Measurements from ENCODE around the gene EPG5. TPM values are rescaled to one million over a fixed set of nuclear protein-coding genes. Genes with fewer than 3 reads are reported as not detected.

EPG5 gene
- total and polyA plus RNA-seq, 2 donors from 2014 or later = 4.8 to 32.5 TPM

DNA sequence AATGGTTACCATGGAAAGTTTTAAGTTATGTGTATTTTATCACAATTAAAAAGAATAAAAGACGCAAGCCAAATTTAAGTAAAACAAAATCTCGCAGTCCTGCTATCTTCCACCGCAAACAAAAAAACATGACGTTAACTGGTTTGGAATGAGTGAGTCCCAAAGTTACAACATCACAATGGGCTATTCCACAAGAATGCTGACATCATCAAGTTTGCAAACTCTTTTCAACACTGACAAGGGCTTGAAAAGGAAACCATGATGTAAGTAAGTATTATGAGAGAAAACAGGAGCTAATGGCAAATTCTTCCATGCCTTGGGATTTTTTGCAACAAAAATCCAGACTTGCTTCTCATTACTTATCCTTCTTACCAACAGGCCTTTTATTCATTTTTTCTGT is 110.6 kb downstream of the EPG5 start:
- Histone ChIP-seq H3K27ac (ENCODE audit: low read depth in 2 of 2, low read length in 2 of 2) (no peak overlapping the region), H3K4me3 (ENCODE audit: low read length in 3 of 3) (no peak overlapping the region), H3K4me1 (ENCODE audit: control insufficient read depth in 2 of 3, insufficient read depth in 2 of 3, low read depth in 1 of 3, low read length in 3 of 3) (peaks cover 0 to 2% (median 0%) of the 10 kb centered on the region in 3 donors), H3K36me3 (ENCODE audit: control insufficient read depth in 2 of 3, insufficient read depth in 3 of 3, low read length in 3 of 3) (peaks cover 2 to 67% (median 48%) of the 10 kb centered on the region in 3 donors), H3K27me3 (ENCODE audit: control insufficient read depth, insufficient read depth, low read length) (no peaks in the 10 kb centered on the region), H3K9me3 (ENCODE audit: control insufficient read depth in 2 of 3, insufficient read depth in 1 of 3, low read length in 3 of 3) (no peaks in the 10 kb centered on the region), H3K9ac (ENCODE audit: low read length in 3 of 3) (no peak overlapping the region)
- intact Hi-C loops (cut with DNase I) = no loop called here
- DNase-seq (no peak), FAIRE-seq (no peak)
- TF ChIP-seq, protein P1, sequence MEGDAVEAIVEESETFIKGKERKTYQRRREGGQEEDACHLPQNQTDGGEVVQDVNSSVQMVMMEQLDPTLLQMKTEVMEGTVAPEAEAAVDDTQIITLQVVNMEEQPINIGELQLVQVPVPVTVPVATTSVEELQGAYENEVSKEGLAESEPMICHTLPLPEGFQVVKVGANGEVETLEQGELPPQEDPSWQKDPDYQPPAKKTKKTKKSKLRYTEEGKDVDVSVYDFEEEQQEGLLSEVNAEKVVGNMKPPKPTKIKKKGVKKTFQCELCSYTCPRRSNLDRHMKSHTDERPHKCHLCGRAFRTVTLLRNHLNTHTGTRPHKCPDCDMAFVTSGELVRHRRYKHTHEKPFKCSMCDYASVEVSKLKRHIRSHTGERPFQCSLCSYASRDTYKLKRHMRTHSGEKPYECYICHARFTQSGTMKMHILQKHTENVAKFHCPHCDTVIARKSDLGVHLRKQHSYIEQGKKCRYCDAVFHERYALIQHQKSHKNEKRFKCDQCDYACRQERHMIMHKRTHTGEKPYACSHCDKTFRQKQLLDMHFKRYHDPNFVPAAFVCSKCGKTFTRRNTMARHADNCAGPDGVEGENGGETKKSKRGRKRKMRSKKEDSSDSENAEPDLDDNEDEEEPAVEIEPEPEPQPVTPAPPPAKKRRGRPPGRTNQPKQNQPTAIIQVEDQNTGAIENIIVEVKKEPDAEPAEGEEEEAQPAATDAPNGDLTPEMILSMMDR (IDR thresholded peaks at IDR 0.05; ENCODE audit: borderline replicate concordance, extremely low read depth, insufficient read depth) = no peak

DNA sequence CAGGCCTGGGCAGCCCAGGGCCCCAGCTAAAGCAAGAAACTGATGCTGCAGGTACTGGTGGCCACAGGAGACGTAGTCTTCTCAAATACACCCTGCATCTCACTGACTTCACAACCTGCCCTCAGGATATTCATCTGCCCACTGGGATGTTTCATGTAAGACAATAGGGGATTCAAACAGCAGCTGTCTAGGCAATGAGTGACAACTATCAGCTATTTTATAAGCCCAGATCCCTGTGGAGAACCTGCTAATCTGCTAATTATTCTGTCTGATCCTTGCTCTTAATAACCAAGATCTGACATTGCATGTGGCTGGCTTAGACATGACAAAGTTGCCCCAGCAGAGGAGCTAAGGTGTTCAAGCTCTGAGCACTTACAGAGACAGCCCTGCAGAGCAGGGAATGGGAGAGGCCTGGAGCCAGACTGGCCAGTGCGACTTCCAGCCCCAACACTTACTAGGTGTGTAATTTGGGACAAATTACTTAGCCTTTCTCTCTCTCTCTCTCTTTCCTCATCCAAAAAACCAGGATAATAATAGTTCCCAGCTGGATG is 113.0 kb downstream of the EPG5 start:
- intact Hi-C loops (cut with DNase I) = no loop called here
- Histone ChIP-seq H3K4me1 (ENCODE audit: control insufficient read depth in 2 of 3, insufficient read depth in 2 of 3, low read depth in 1 of 3, low read length in 3 of 3) (peaks cover 0 to under 1% (median 0%) of the 10 kb centered on the region in 3 donors), H3K36me3 (ENCODE audit: control insufficient read depth in 2 of 3, insufficient read depth in 3 of 3, low read length in 3 of 3) (peaks cover 2 to 57% (median 45%) of the 10 kb centered on the region in 3 donors), H3K4me3 (ENCODE audit: low read length in 3 of 3) (no peak overlapping the region), H3K9ac (ENCODE audit: low read length in 3 of 3) (no peak overlapping the region), H3K9me3 (ENCODE audit: control insufficient read depth in 2 of 3, insufficient read depth in 1 of 3, low read length in 3 of 3) (no peaks in the 10 kb centered on the region), H3K27me3 (ENCODE audit: control insufficient read depth, insufficient read depth, low read length) (no peaks in the 10 kb centered on the region), H3K27ac (ENCODE audit: low read depth in 2 of 2, low read length in 2 of 2) (no peak overlapping the region)
- TF ChIP-seq, protein P1 (IDR thresholded peaks at IDR 0.05; ENCODE audit: borderline replicate concordance, extremely low read depth, insufficient read depth) = no peak
- DNase-seq (no peak), FAIRE-seq (no peak)

DNA sequence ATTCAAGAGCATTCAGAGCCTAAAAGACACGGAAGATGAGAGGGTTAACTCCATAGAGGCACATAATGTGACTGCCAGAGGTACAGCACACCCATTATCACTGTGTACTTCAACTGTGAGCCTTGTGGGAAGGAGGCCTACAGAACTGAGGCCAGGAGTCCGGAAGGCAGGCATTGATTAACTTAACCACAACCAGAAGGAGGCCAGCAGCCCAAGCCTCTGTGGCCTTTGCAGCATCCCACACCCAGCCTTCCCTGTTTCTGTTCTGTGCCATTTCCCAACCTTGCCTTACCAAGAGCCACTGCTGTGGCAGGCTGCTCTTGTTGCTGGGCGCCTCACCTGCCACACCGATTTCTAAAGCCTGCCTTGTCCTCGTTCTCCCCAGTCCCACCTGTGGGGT is 114.5 kb downstream of the EPG5 start:
- no peaks in the 10 kb centered on the region for H3K27me3 ChIP-seq (ENCODE audit: control insufficient read depth, insufficient read depth, low read length)
- H3K4me1 ChIP-seq (ENCODE audit: control insufficient read depth in 2 of 3, insufficient read depth in 2 of 3, low read depth in 1 of 3, low read length in 3 of 3) = no peaks in the 10 kb centered on the region
- no peak overlapping the region for H3K27ac ChIP-seq (ENCODE audit: low read depth in 2 of 2, low read length in 2 of 2)
- TF ChIP-seq, protein P1 (IDR thresholded peaks at IDR 0.05; ENCODE audit: borderline replicate concordance, extremely low read depth, insufficient read depth) = no peak
- H3K4me3 ChIP-seq (ENCODE audit: low read length in 3 of 3) = no peak overlapping the region
- intact Hi-C loops (cut with DNase I) = no loop called here
- no peaks in the 10 kb centered on the region for H3K9me3 ChIP-seq (ENCODE audit: control insufficient read depth in 2 of 3, insufficient read depth in 1 of 3, low read length in 3 of 3)
- no peak overlapping the region for H3K9ac ChIP-seq (ENCODE audit: low read length in 3 of 3)
- peaks cover 2 to 42% (median 35%) of the 10 kb centered on the region in 3 donors for H3K36me3 ChIP-seq (ENCODE audit: control insufficient read depth in 2 of 3, insufficient read depth in 3 of 3, low read length in 3 of 3)
- FAIRE-seq (no peak), DNase-seq (no peak)

Measured in kidney (tissue), 14 donors.